Measurements from ENCODE around the gene NCK2. TPM values are rescaled to one million over a fixed set of nuclear protein-coding genes. Genes with fewer than 3 reads are reported as not detected.
"Not testable (repeated sequence)": the region's sequence is repeated elsewhere in the genome, so short reads cannot be mapped to it uniquely, and the experiment has no call there.

The NCK2 gene
- total RNA-seq, 2 donors from 2014 or later, result 41.0 to 50.0 TPM

DNA sequence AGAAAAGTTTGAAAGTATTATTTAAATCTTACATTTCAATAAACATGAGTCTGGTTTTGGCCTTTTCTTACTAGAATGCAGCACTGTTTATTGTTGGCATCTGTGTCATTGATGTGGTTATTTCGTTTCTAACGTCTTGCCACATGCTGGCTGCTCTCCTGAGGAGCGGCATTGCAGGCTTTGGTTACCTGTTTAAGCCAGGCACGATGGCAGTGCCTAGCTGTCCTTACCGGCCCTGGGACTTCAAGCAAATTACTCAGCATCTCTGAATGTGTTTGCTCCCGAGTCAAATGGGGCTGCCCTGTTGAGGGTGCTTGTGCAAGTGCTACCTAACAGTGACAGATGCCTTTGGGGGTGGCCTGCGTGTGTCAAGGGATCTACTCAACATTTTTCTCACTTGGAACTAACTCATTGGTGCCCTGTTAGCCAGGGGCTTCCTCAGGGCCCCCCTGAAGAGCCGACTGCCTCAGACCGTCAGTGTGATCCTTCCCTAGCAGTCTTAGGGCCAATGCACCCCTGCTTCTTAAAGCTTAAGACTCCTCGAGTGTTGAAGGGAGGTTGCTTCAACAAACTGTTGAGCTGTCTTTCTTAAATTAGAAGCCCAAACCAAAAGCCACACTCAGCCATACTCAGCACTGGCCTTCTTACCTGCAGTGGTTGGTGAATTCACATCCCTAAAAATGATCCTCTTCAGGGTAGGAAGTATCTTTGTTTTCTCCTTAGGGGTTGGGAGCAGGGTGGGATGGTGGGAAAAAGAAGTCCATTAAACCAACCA lies 151.5 kb downstream of the NCK2 start:
- no peak for DNase-seq (ENCODE audit: low spot score)
- H3K27me3 ChIP-seq (replicated peaks; ENCODE audit: insufficient read depth), result no peaks in the 10 kb centered on the region
- no peaks in the 10 kb centered on the region for H3K9me3 ChIP-seq
- H3K4me1 ChIP-seq (ENCODE audit: control insufficient read depth in 1 of 2, low read depth in 2 of 2), result no peaks in the 10 kb centered on the region
- no peak overlapping the region for H3K4me3 ChIP-seq
- no peak for ATAC-seq (ENCODE audit: insufficient number of reproducible peaks, low FRiP score, low read depth)
- peaks cover 4% of the 10 kb centered on the region for H3K36me3 ChIP-seq
- TF ChIP-seq, protein P1, sequence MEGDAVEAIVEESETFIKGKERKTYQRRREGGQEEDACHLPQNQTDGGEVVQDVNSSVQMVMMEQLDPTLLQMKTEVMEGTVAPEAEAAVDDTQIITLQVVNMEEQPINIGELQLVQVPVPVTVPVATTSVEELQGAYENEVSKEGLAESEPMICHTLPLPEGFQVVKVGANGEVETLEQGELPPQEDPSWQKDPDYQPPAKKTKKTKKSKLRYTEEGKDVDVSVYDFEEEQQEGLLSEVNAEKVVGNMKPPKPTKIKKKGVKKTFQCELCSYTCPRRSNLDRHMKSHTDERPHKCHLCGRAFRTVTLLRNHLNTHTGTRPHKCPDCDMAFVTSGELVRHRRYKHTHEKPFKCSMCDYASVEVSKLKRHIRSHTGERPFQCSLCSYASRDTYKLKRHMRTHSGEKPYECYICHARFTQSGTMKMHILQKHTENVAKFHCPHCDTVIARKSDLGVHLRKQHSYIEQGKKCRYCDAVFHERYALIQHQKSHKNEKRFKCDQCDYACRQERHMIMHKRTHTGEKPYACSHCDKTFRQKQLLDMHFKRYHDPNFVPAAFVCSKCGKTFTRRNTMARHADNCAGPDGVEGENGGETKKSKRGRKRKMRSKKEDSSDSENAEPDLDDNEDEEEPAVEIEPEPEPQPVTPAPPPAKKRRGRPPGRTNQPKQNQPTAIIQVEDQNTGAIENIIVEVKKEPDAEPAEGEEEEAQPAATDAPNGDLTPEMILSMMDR (IDR thresholded peaks at IDR 0.05), result no peak
- H3K27ac ChIP-seq, result no peak overlapping the region

DNA sequence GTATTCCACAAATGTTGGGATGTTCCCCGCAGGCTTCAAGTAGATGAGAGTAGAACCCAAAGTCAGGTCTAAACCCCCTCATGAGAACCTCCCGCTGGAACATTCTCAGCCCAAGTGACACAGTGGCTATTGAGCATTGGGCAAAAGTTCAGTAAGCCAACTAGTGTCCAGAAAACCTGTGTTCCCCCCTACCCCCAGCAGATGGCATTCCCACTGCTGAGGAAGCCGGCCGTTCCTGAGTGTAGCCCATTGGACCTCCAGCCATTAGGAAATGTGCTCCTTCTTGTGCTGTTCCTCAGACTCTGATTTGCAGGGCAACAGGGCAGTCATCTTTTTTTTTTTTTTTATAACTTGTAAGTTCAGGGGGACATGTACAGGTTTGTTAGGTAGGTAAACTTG lies 152.1 kb downstream of the NCK2 start:
- ATAC-seq (ENCODE audit: insufficient number of reproducible peaks, low FRiP score, low read depth) (no peak), DNase-seq (ENCODE audit: low spot score) (no peak)
- TF ChIP-seq, protein P1 (IDR thresholded peaks at IDR 0.05), result no peak
- Histone ChIP-seq H3K27me3 (replicated peaks; ENCODE audit: insufficient read depth) (no peaks in the 10 kb centered on the region), H3K27ac (no peak overlapping the region), H3K36me3 (peaks cover 4% of the 10 kb centered on the region), H3K4me3 (no peak overlapping the region), H3K4me1 (ENCODE audit: control insufficient read depth in 1 of 2, low read depth in 2 of 2) (no peaks in the 10 kb centered on the region), H3K9me3 (no peaks in the 10 kb centered on the region)

DNA sequence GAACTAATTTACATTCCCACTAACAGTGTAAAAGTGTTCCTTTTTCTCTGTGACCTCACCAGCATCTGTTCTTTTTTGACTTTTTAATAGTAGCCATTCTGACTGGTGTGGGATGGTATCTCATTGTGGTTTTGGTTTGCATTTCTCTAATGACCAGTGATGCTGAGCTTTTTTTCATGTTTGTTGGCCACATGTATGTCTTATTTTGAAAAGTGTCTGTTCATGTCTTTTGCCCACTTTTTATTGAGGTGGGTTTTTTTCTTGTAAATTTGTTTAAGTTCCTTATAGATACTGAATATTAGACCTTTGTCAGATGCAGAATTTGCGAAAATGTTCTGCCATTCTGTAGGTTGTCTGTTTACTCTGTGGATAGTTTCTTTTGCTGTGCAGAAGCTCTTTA lies 153.0 kb downstream of the NCK2 start:
- ATAC-seq (ENCODE audit: insufficient number of reproducible peaks, low FRiP score, low read depth), result not testable (repeated sequence)

DNA sequence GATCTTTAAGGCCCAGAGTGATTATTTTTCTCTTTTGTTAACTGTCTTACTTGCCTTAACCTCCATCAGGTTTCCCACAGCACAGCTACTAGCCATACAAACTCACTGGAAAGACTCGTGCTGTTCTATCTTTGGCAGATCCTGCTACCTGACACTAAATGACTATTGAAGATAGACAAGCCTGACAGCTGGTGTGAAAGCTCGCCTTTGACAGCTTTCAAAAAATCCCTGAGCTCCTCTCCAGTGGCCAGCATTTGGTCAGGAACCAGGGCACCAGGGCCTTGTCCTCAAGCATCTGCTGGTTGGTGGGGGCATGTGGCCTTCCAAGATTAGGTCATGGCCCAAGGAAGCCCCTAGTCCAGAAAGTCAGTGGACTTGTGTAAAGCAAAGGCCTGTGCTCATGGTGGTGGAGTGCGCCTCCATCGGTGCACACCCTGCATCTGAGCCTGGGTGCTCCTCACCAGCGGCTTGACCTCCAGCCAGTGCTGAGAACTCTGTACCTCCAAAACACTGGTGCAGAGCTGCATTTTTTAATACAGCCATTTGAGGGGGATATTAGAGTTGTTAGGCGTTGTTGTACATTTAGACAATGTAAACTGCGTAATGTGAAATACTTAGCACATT lies 158.5 kb downstream of the NCK2 start:
- no peaks in the 10 kb centered on the region for H3K9me3 ChIP-seq
- H3K27me3 ChIP-seq (replicated peaks; ENCODE audit: insufficient read depth), result no peaks in the 10 kb centered on the region
- H3K4me1 ChIP-seq (ENCODE audit: control insufficient read depth in 1 of 2, low read depth in 2 of 2), result peaks cover 16 to 25% of the 10 kb centered on the region in 2 donors
- TF ChIP-seq, protein P1 (IDR thresholded peaks at IDR 0.05), result no peak
- H3K4me3 ChIP-seq, result no peak overlapping the region
- ATAC-seq (ENCODE audit: insufficient number of reproducible peaks, low FRiP score, low read depth) (no peak), DNase-seq (ENCODE audit: low spot score) (no peak)
- no peak overlapping the region for H3K27ac ChIP-seq
- H3K36me3 ChIP-seq, result no peaks in the 10 kb centered on the region

More for the DNA sequence above, 153.0 kb downstream of the NCK2 start:
- not testable (repeated sequence) for H3K9me3 ChIP-seq; H3K4me3 ChIP-seq; H3K27me3 ChIP-seq (replicated peaks; ENCODE audit: insufficient read depth); DNase-seq (ENCODE audit: low spot score); H3K27ac ChIP-seq; H3K4me1 ChIP-seq (ENCODE audit: control insufficient read depth in 1 of 2, low read depth in 2 of 2); H3K36me3 ChIP-seq

DNA sequence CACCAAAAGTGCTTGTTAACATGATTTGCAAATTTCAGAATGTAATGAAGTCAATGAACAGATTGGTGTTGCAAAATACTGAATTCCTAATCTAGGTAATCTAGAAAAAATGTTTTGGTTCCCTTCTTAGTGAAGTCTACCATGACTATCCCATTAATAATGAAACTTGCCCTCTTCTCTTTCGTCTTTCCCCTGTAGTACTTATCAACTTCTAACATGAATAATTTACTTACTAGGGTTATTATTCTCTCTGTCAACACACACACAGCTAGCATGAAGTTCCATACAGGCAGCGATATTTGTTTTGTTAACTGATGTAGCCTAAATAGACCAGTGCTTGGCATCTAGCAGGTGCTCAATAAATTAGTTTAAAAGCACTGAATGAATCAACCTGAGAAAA lies 160.2 kb downstream of the NCK2 start:
- Histone ChIP-seq H3K27me3 (replicated peaks; ENCODE audit: insufficient read depth) (no peaks in the 10 kb centered on the region), H3K9me3 (no peaks in the 10 kb centered on the region), H3K4me3 (no peak overlapping the region), H3K4me1 (ENCODE audit: control insufficient read depth in 1 of 2, low read depth in 2 of 2) (peaks cover 19 to 31% of the 10 kb centered on the region in 2 donors), H3K36me3 (no peaks in the 10 kb centered on the region), H3K27ac (no peak overlapping the region)
- DNase-seq (ENCODE audit: low spot score) (no peak), ATAC-seq (ENCODE audit: insufficient number of reproducible peaks, low FRiP score, low read depth) (no peak)
- TF ChIP-seq, protein P1 (IDR thresholded peaks at IDR 0.05), result no peak
